Thyroid gland (tissue), 4 donors: Measurements from ENCODE around the gene ANKRD60.

Source experiments
- POLR2A ChIP-seq, 2 donors: fragments of 450-650 bp; IDR thresholded peaks; one replicate each; pipeline ENCODE4 v1.6.1; 2017; ENCODE audit warnings: antibody characterized with exemption in 2 of 2, mild to moderate bottlenecking in 2 of 2, moderate library complexity in 1 of 2
- TF ChIP-seq, protein P1 (sequence below), 6 experiments: fragments of 200-600 bp in 3 of 6; fragments of 450-650 bp in 3 of 6; sonication (generic) in 3 of 6; IDR thresholded peaks; one replicate each; pipeline ENCODE4 v1.5.1; 2016 to 2019; ENCODE audit warnings: antibody characterized with exemption in 6 of 6, mild to moderate bottlenecking in 2 of 6, inconsistent platforms in 1 of 6, moderate library complexity in 1 of 6

DNA sequence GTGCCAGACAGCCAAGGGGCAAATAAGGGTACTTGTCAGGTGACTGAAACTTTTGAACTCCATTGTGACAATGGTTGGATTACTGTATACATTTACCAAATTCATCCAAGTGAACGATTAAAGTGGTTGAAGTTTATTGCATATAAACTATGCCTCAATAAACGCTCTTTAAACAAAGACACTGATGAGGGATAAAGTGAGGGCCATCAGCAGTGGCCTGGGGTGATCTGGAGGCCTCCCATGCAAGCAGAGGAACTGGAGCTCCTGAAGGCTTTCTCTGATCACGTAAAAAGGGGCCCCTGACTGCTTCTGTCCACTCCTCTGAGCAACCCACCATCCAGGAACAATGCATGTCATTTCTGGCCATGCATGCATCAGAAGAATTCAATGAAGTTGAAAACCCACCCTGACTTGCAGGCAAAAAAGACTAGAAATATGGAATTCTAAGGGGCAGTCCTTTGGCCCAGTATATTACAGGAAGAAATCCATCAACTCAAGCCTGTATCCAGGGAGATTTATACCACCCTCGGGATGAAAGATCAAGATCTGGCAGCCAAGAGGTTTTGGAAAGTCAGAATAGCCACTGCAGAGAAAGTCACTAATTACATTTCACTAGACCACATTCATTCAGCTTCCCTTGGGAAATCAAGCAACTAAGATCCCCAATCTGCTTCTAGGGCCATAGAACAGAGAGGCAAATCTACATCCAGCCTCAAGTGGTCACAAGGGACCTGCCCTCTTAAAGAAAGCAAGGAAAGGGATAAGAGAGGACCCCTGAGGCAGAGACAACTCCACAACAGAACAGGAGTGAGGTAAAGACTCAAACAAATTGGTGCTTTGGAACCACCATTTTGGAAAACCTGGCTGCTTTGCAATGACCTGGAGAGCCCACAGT lies 49.4 kb upstream of the ANKRD60 start:
- TF ChIP-seq, protein P1, sequence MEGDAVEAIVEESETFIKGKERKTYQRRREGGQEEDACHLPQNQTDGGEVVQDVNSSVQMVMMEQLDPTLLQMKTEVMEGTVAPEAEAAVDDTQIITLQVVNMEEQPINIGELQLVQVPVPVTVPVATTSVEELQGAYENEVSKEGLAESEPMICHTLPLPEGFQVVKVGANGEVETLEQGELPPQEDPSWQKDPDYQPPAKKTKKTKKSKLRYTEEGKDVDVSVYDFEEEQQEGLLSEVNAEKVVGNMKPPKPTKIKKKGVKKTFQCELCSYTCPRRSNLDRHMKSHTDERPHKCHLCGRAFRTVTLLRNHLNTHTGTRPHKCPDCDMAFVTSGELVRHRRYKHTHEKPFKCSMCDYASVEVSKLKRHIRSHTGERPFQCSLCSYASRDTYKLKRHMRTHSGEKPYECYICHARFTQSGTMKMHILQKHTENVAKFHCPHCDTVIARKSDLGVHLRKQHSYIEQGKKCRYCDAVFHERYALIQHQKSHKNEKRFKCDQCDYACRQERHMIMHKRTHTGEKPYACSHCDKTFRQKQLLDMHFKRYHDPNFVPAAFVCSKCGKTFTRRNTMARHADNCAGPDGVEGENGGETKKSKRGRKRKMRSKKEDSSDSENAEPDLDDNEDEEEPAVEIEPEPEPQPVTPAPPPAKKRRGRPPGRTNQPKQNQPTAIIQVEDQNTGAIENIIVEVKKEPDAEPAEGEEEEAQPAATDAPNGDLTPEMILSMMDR (IDR thresholded peaks at IDR 0.05) = no peak
- no peak for TF ChIP-seq POLR2A (IDR thresholded peaks at IDR 0.05)
